ENCODE measurements around the gene PPP1R13B.
"Not testable (repeated sequence)": the region's sequence is repeated elsewhere in the genome, so short reads cannot be mapped to it uniquely, and the experiment has no call there.

PPP1R13B gene

DNA sequence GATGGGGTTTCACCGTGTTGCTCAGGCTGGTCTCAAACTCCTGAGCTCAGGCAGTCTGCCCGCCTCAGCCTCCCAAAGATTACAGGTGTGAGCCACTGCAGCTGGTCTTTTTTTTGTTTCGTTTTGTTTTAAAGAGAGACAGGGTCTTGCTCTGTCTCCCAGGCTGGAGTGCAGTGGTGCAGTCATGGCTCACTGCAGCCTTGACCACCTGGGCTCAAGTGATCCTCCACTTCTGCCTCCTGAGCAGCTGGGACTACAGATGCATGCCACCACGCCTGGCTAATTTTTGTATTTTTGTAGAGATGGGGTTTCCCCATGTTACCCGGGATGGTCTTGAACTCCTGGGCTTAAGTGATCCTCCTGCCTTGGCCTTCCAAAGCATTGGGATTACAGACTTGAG is 155.7 kb downstream of the PPP1R13B start:
- in situ Hi-C loops (cut with HindIII; ENCODE audit: low sequenced_read_pairs), result not testable (repeated sequence)

DNA sequence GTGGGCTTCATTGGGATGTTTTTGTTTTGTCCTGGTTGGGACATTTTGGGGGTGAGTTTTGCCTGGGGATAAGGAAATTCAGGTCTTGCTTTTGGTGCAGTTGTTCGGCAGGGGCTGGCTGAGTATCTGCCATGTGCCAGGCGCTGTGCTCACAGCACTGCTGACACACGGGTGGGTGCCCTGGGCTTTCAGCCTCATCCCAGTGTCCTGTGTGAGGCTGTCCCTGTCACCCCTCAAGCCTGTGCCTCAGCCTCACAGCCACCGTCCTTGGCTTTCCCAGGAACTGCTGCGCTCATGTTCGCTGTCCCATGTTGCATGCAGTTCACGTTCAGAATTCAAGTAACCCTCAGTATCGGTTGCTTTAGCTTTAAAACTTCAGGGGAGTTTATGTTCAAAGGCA is 157.0 kb downstream of the PPP1R13B start:
- in situ Hi-C loops (cut with HindIII; ENCODE audit: low sequenced_read_pairs), result no loop called here

- in situ Hi-C loops (cut with HindIII; ENCODE audit: low sequenced_read_pairs), result no loop called here
Measured at GRCh38 chr14:103688906-103689902, 158.2 kb downstream of the PPP1R13B start.

GRCh38 chr14:103688441-103688840 is 158.9 kb downstream of the PPP1R13B start:
- in situ Hi-C loops (cut with HindIII; ENCODE audit: low sequenced_read_pairs), result no loop called here

- in situ Hi-C loops (cut with HindIII; ENCODE audit: low sequenced_read_pairs), result no loop called here
Measured at GRCh38 chr14:103687712-103688111, 159.7 kb downstream of the PPP1R13B start.

DNA sequence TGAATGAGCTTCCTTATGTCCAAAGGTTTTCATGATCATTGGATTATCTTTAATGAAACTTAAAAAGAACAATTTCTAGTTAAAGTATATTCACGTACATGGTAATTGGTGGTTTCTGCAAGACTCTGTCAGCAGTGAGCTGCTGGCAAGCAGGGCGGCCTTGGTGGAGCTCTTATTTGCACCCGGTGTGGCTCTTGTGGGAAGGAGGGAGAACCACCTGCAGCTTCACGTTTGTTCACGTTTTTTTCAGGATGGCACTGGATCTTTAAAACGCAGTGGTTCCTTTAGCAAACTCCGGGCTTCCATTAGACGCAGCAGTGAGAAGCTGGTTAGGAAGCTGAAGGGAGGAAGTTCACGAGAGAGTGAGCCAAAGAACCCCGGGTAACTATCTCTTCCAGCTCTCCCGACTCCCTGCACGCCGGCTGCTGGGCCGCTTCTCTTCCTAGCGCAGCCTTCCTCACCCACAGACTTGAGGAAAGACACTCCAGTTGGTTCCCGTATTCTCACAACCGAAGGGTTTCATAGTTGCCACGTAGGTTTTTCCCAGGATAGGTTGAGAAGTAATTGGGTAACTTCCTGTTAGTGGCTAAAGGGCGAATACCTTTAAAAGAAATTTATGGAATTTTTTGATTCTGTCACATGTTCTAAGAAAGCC is 160.4 kb downstream of the PPP1R13B start:
- in situ Hi-C loops (cut with HindIII; ENCODE audit: low sequenced_read_pairs), result no loop called here

- in situ Hi-C loops (cut with HindIII; ENCODE audit: low sequenced_read_pairs), result no loop called here
Measured at GRCh38 chr14:103685276-103686211, 161.8 kb downstream of the PPP1R13B start.

- in situ Hi-C loops (cut with HindIII; ENCODE audit: low sequenced_read_pairs), result no loop called here
Measured at GRCh38 chr14:103684871-103685270, 162.5 kb downstream of the PPP1R13B start.

- in situ Hi-C loops (cut with HindIII; ENCODE audit: low sequenced_read_pairs), result no loop called here
Measured at GRCh38 chr14:103684471-103684870, 162.9 kb downstream of the PPP1R13B start.

Measured in endothelial cell of hepatic sinusoid (primary cell).